GM19397 (cell line): ENCODE measurements around the gene PRR19.
"Not testable (repeated sequence)": the region's sequence is repeated elsewhere in the genome, so short reads cannot be mapped to it uniquely, and the experiment has no call there.

Source experiments
- ATAC-seq: cut with Tn5 transposase; IDR thresholded peaks from one replicate; pipeline ENCODE4 v1.9.1; 2021; ENCODE audit warnings: mild to moderate bottlenecking, moderate library complexity; ENCODE audit not compliant: unreplicated experiment

The PRR19 gene, protein sequence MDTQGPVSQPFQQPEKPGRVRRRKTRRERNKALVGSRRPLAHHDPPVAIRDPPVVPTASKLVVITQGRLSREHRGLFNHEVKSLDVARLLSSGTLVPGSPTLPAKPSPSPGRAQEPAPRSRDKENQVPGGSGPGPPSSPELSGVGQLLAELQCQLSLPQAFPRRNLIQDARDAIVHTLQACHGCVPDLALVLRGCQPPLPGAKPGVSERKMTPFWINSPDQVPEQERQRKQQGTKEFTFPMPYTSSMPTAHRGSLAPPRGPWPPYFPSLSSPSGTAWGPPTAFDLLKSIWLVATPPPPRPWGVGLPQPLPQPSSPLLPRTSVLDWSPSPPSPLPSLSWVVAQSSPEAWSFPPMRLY

DNA sequence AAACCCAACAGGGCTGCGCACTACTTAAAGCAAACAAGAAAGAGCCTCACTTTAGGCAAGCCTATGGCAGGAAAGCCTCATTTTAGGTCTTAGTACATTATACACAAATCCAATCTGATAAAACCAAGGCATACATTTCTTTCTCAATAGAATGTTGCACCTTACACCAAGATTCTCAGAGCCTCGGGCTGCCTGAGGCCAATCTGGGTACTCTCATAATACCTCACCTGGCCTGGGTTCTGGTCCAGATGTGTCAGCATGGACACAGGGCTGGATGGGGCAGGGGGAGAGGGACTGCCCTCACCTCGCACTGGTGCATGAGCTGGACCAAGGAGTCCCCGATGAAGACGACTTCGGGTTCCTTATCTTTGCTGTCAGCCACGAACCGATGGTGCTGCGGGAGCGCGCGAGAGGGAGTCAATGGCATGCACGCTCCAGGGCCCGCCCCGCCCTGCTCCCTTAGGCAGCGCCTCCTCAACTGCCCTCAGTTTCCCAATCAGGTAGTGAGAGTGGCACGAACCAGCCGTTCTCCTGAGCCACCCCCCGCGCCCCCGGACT lies at the start of gene PRR19:
Gene PRR19 (plus strand): TSS at position 487 of the 558 bp plus-strand sequence. CDS start 7,453 bp downstream, outside the sequence.
- ATAC-seq = no peak

DNA sequence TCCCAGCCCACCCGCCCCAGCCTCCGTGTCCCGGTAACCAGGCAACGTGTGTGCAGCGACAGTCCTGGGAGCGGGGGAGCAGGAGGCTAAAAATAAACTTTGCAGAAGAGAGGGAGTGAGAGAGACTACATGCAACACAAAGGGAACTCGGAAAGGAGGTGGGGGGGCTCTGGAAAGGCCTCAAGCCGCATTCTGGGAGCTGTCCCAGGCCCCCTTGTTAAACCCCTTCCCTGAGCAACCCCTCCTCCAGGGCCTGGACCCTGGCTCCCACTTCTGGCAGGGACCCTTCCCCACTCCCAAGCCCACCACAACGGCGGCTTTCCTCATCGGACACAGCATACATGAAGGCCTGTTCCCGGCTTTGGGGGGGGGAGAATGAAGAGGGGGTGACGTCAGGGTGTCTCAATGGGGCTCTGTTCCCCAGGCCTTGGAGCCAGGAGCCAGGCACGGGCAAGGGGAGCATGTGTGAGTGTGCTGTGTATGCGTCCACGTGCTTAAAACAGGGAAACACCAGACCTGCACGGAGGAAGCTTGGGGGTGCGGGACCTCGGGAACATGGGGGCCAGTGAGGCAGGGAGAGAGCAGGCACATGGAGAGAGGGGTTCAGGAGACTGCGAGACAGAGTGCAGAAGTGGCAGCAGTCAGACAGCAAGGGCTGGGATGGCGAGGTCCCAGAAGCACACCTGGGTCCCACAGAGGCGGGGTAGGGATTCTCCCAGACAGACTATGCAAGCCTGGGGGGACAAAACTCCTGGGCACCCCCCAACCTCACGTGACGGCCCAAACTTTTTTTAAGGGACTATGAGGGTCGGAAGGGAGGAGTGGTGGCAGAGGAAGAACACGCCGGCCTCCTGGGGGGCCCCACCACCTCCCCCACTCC lies 49.3 kb upstream of the PRR19 start:
- no peak for ATAC-seq

DNA sequence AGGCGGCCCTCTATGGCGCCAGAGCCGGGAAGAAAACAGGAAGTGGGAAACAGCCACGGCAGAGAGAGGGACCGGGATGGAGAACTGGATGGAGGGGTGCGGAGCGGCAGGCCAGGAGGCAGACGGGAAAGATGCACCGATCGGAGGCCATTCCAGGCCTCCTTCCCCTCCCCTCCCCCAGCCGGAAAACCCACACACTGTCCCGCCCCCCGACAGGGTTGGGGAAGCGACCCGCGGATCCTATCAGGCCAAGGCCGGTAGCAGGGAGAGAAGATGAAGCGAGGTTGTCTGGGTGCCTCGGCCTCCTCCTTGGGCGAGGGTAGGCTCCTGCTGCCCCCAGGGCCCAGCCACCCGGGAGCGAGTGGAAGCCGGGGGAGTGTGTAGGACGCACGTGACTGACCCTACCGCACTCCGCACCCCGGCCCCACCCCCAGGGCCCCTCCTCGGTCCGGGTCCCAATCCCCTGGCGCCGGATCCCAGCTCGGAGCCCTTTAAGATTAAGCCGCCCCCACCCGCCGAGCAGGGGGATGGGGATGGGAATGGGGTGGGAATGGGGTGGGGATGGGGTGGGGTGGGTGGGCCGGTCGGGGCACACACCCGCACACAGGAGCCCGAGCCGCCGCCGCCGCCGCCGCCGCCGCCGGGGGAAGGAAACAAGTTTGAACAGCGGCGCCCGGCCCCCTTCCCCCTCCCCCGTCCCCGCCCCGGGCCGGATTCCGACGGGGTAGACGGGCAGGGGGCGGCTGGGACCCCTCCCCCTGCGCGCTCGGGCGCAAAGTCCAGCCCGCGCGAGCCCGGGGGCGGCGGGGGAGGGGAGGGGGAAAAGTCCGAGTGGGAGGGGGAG lies 48.5 kb upstream of the PRR19 start:
- peak; percentile 23 for ATAC-seq

DNA sequence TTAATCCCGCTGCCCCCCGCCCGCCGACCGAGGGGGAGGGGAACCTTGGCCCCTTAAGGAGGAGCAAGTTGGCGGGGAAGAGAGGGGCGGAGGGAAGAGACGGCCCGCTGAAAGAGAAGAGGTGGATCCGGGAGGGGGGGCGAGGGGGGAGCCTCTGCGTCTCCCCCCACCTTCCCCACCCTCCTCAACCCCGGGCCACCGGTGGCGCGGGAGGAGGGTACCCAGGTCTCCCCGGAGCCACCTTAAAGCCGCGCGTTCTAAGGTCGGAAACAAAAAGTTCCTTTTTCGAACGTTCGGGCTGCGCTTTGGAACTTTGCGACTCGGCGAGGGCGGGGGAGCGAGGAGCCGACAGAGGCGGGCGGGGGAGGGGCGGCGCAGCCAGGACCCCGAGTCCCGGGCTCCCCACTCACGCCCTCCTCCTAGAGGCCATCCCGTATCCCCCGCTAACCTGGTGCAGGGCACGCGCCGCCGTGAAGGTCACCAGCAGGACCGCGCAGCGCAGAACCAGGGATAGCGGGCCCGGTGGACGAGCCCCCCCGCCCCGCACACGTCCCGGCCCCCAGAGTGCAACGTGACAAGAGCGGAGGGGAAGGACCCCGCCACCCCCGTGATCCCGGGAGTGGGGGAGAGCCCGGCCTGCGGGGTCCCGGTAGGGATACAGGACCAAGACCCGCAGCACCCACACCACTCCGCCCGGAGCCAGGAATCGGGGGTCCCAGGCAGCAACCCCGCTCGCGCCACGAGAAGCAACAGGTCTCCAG lies 47.7 kb upstream of the PRR19 start:
- peak; percentile 36 for ATAC-seq

DNA sequence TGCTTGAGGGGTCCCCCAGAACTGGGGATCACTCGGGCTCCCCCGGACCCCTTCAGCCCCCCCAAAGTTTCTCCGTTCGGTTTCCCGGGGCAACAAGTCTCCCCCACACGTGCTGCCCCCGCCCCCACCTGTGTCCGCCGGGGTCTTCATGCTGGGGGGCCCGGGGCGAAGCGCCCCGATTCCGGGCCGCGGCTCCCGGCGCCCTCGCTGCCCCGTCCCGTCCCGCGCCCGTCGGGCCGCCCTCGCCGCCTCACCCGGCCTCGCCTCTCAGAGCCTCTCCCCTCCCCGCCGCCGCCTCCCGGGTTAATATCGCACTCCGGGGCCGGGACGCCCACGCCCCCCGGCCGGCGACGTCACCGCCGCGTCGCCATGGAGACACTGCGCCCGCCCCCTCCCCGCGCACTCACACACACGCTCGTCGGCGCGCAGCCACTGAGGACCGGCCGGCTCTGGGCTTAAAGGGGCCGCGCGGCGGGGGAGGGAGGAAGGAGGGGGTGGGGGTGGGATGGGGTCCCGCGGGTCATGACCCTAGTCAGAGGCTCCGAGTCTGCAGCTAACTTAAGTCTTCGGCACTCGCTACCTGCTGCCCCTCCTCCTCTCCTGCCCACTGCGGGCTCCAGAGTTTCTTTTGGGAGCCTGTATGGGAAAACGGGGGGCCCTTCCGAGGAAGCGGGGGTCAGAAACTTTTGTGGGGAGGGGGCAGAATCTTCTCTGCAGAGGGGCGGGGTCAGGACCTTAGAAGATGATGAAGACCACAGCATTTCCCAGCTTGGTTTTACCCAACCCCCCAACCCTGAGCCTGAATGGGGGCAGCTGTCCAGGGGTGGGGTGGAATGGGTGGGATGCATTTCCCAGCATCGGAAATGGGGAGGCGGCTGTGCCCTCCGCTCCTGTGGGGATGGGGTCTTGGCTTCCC lies 46.8 kb upstream of the PRR19 start, which contains the start of gene ERF:
Gene ERF (minus strand): TSS at position 279 of the 916 bp plus-strand sequence. CDS start 129 bp downstream, at position 150.
- ATAC-seq = peak; percentile 59

DNA sequence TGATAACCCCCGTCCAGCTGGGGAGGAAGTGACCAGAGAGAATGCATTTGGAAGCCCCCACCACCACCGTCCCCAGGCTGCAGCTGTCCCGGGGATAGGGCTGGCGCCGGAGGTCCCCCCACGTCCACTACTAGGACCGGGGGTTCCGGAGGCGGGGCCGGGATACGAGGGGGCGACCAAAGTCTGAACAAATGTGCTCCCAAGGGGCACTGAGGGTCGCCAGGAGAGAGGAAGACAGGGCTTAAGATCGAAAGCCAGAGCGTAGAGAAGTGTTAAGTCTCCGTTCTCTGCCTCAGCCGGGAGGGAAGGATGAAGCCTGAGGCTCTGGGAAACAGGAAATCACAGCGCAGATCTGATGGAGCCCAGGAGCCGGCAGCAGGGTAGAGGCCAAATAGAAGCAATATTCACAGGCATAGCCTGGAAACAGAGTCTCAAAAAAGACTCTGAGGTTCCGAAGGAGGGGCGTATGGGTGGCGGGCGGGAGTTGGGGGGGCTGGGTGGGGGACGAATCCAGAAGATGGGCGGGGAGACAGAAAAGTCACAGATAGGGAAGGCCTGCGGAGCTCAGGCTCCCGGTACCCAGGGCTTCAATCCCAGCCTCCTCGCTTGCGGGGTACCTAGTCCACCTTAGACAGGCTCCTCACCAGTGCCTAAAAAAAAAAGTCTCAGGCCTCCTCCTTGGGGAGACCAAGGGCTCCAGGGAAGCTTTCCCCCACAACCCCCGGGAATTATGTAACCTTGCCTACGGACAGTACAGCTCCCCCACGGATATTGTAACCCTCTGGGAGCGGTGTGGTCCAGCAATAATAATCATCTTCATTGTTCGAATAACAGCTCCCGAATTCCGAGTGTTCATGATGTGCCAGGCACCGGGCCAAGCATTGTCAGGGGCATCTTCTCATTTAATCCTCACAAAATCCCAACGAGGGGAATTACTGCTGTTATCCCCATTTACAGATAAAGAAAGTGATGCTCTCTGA lies 45.9 kb upstream of the PRR19 start:
- ATAC-seq = no peak

DNA sequence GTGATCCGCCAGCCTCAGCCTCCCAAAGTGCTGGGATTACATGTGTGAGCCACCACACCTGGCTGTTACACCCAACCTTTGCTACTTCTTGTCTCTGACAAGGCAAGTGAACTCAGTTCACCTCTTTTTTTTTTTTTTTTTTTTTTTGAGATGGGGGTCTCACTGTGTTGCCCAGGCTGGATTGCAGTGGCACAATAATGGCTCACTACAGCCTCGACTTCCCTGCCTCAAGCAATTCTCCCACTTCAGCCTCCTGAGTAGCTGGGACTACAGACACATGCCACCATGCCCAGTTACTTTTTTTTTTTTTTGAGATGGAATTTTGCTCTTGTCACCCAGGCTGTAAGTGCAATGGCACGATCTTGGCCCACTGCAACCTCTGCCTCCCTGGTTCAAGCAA lies 44.1 kb upstream of the PRR19 start:
- ATAC-seq = not testable (repeated sequence)

DNA sequence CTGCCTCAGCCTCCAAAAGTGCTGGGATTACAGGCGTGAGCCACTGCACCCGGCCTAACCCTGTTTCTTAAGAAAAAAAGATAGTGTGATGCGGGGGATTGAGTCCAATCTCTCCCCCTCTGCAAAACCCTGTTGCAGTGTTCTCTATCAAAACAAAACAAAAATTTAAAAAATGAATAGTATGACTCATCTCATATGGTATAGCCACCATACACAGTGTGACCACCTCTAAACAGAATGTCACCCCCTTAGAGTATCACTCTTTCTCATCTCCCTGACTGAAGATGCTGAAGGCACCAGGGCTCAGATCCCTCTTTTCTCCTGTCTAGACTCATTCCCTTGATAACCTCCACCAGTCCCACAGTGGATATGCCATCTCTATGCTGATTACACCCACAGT lies 40.2 kb upstream of the PRR19 start:
- no peak for ATAC-seq

DNA sequence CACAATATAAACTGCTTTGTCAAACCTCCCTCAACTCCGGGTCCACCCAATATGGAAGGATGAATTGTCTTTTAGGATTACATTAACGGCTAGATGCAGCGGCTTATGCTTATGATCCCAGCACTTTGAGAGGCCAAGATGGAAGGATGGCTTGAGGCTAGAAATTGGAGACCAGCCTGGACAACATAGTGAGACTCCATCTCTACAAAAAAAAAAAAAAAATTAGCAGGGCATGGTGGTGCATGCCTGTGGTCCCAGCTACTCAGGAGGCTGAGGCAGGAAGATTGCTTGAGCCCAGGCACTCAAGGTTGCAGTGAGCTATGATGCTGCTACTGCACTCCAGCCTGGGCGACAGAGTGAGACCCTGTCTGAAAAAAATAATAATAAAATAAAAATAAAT lies 35.8 kb upstream of the PRR19 start:
- ATAC-seq = not testable (repeated sequence)

DNA sequence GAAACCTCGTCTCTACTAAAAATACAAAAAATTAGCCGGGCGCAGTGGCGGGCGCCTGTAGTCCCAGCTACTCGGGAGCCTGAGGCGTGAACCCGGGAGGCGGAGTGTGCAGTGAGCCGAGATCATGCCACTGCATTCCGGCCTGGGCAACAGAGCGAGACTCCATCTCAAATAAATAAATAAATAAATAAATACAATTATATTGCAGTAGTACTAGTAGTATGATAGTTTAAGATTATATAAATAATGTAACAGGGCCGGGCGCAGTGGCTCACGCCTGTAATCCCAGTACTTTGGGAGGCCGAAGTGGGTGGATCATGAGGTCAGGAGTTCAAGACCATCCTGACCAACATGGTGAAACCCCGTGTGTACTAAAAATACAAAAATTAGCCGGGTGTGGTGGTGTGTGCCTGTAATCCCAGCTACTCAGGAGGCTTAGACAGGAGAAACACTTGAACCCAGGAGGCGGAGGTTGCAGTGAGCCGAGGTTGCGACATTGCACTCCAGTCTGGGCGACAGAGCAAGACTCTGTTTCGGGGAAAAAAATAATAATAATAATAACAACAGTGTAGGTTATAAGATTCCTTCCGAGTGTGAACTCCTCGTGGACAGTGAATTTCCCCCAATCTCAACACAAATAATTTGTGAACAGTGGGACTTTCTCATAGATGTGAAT lies 34.9 kb upstream of the PRR19 start:
- ATAC-seq = not testable (repeated sequence)

DNA sequence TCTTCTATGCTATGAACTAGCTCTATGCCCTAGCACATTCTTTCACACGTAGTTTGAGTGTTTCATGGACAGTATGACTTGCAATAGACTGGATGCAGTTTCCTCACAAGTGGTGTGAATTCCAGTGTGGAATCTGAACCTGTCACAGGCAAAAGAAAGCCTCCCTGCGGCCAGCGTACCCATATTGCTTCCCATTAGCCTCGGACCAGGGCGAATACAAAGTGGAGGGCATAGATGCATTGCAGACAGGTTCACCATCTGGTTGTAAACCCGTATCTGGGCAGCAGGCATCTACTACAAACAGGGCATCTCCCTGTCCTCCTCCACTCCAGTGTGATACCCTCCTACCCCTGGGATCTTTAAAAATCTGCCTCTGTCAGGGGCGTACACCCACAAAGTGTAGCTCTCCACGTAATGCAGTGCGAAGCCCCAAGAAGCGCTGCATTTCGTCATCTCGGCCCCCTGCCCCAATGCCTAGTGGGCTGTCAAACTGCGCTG lies 34.2 kb upstream of the PRR19 start:
- no peak for ATAC-seq

DNA sequence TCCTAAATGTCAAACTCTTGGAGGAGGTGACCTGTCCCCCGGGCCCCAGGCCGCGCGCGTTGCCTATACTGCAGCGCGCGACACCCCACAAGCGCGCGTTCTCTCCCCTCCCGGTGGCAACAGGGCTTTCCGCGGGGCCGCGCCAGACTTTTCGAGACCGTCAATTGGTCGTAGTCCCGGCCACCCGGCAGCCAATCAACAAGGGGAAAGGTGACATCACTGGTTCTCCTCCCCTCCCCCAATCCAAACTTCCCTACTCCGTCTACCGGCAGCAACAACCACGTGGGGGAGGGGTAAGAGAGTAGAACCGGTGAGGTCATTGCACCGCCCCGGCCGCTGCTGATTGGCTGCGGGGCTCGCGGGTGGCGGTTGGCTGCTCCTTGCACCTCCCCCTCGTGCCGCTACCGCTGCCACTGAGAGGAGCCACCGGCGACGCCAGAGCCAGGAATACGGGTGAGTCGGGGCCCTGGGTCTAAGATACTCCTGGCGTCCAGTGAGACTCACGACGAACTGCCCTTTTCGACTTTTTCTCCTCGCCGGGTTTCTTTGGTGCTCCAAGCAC lies 33.7 kb upstream of the PRR19 start:
- ATAC-seq = peak; percentile 56

DNA sequence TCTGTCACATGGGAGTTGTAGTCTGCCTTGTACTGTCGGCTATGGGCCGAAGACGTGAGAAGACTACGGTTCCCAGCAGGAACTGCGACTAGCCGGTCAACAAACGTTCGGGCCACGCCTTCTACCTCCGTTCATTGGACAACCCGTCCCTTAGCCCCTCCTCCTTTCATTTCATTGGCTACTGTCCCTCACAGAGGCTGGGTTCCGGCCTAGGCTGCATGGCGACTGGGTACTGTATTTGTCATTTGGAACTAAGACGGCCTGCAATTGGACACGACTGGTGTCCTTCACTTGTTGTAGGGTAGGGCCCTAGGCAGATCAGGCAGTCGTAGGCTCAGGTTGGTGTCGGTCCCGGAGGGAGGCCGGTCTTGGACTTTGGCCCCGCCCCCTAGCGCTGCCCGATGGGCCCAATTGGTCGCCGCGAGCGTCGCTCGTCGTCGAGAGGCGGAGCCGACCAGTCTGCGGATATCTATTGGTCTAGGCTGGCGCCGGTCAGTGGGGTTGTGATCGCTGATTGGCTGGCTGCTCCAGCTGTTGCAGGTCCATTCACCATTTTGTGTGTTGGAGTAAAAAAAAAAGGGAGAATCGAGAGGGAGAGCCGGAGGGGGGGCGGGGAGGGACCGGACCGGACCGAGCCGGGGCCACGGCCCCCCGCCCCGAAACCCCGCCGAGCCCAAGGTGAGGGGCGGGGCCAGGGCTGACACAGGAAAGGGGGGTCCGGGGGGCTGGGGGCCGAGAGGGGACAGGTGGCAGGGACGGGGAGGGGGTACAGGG lies 33.0 kb upstream of the PRR19 start, which contains the start of gene CIC:
Gene CIC (plus strand): TSS at position 549 of the 774 bp plus-strand sequence. CDS start 2,532 bp downstream, outside the sequence.
- peak; percentile 77 for ATAC-seq

DNA sequence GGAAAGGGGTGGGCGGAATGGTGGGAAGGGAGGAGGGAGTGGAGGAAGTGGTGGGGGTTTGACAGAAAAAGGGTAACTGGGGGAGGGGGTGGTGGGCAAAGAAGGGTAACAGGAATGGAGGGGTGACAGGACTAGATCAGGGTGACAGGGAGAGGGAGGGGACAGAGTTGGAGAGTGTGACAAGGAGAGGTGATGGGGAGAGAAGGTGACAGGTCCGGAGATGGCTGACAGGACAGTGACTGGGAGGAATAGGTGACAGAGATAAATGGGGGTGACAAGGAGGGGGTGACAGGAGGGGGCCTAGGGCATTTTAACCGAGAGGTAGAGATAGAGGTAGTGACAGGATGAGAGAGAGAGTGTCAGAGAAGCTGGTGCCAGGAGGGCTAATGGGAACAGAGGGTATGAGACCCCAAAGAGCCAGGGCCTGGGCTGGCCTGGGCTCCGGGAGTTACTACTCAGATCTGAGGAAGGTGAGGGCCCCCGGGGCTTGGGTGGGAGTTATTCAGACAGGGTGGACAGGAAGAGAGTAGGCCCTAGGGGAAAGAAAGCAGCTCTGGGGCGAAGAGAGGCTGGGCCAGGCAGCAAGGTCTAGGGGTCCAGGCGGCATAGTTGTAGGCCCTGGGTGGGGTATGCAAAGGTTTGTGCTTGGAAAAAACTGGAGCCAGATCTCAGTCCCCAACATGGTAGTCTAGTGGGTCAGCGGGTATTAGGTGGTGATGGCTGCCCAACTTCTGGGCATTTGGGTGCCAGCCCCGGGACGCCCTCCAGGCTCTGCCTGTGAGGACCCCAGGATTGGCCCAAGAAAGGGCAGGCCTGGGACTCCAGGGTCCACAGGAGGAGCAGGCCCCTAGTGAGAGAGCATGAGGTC lies 32.2 kb upstream of the PRR19 start:
- no peak for ATAC-seq
